Pulmonary artery endothelial cell (primary cell): ENCODE measurements around the gene LOXL3. TPM values are rescaled to one million over a fixed set of nuclear protein-coding genes. Genes with fewer than 3 reads are reported as not detected.
"Not testable (repeated sequence)": the region's sequence is repeated elsewhere in the genome, so short reads cannot be mapped to it uniquely, and the experiment has no call there.

ENCODE experiments used
- DNase-seq: peaks from one replicate; pipeline ENCODE4 v3.0.0-alpha.2; 2011; ENCODE audit warnings: low read depth, low spot score
- total RNA-seq: library from RNA; depleted of rRNA; stranded (reverse); fragments of >200 nt; gene quantifications from 2 replicates; pipeline ENCODE4 v1.2.3, GENCODE V29; 2014

The LOXL3 gene
- total RNA-seq, 1 donor from 2014 or later, result 1.2 TPM

DNA sequence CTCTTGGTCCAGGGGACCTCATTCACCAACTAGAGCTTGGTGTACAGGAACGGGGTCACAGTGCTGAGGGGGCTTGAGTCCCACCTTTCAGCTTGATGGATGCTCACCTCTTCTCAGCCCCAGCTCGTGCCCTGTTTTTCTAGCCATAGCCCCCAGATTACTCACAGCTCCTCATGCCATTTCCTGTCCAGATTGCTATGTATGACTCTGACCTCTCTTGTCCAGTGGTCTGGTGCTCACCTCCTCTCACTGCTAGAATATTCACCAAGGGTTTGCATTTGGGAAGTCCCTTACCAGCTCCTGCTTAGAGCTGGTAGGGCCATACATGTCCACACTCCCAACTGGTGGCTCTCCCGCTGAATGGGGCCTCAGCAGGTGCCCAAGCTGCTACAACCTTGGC, 60.2 kb downstream of the LOXL3 start:
- no peak for DNase-seq

DNA sequence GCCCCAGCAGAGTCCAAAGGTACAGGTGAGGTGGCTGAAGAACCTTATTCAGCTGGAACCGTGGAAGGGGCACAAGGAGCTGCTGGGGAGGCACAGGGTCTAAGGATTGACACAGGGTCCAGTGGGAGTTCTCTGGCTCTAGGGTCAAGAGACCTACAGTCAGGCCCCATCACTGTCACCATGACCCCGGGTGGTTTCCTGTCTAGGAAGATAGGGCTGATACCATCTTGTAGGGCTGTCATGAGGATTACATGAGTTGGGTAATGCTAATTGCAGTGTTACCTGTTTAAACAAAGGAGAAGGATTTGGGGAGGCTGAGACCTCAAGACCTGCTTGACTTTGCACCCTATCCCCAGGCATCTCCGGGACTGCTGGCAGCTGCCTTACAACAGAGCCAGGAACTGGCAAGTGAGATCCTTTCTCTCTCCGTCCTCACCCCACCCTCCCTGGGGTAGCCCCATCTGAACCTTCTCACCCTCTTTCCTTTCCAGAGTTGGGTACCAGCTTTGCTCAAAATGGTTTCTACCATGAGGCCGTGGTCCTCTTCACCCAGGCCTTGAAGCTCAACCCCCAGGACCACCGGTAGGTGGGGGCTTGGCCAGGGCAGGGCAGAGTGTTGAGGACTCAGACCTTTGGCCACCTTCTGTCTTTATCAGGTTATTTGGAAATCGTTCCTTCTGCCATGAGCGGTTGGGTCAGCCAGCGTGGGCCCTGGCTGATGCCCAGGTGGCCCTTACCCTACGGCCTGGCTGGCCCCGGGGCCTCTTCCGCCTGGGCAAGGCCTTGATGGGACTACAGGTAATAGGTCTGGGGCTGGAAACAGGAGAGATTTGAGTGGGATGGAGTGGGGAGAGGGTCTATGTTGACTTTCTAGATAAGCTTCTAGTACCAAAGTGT, 61.8 kb downstream of the LOXL3 start:
- no peak for DNase-seq

DNA sequence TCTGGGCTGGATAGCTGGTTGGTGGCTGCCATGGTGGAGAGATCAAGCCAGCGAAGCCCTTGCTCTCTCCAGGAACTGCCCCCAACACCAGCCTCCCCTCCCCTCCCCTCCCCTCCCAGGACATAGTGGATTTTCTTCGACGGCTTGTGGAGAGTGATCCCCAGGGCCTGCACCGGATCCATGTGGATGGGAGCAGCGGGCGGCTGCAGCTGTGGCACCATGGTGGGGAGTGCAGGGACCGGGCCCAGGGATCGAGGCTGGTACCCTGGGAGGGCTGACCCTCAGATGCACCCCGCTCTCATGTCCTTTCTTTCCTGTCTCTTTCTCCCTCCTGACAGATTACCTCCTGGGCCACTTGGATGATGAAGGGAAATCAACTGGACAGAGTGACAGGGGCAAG, 63.8 kb downstream of the LOXL3 start:
- no peak for DNase-seq

DNA sequence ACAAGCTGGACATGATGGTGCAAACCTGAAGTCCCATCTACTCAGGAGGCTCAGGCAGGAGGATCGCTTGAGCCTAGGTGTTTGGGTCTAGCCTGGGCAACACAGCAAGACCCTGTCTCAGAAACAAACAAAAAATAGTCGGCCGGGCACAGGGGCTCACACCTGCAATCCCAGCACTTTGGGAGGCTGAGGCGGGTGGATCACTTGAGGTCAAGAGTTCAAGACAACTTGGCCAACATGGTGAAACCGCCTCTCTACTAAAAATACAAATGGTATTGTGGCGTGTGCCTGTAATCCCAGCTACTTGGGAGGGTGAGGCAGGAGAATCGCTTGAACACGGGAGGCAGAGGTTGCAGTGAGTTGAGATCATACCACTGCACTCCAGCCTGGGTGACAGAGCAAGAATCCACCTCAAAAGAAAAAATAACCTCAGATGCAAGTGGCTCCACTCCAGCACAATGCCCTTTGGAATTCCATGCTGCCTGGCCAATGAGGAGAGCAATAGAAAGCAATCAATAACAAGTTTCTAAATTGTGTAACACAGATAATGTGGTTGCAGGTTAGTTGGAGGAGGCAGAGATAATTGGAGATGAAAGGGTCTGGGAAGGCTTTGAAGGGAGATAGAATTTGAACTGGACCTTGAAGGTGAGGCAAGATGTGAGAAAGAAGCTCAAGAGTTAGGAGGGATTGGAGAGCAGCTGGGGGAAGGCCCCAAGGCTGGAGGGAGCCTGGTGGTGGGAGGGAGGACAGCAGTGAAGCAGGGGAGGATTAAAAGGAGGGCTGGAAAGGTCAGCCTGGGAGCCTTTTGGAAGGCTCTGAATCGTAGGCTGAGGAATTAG, 64.9 kb downstream of the LOXL3 start:
- no peak for DNase-seq

DNA sequence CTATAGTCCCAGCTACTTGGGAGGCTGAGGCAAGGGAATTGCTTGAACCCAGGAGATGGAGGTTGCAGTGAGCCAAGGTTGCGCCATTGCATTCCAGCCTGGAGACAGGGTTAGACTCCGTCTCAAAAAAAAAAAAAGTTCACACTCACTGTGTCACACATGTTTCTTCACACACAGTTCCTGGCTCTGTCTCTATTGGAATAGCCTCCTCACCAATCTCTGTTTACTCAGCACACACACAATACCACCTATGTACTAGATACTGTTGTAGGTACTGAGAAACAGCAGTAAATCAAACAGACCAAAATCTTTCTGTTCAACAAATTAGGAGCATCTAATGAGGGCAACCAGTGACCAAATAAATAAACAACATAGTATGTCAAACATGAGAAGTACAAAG, 67.6 kb downstream of the LOXL3 start:
- no peak for DNase-seq

DNA sequence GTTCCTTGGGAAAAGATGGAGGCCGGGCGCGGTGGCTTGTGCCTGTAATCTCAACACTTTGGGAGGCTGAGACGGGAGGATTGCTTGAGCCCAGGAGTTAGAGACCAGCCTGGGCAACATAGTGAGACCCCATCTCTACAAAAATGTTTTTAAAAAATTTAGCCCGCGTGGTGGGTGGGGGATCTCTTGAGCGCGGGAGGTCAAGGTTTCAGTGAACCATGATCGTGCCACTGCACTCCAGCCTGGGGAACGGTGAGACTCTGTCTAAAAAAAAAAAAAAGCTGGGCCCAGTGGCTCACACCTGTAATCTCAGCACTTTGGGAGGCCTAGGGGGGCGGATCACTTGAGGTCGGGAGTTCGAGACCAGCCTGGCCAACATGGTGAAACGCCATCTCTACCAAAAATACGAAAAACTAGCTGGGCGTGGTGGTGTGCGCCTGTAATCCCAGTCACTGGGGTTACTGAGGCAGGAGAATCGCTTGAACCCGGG, 70.0 kb downstream of the LOXL3 start:
- DNase-seq, result not testable (repeated sequence)

DNA sequence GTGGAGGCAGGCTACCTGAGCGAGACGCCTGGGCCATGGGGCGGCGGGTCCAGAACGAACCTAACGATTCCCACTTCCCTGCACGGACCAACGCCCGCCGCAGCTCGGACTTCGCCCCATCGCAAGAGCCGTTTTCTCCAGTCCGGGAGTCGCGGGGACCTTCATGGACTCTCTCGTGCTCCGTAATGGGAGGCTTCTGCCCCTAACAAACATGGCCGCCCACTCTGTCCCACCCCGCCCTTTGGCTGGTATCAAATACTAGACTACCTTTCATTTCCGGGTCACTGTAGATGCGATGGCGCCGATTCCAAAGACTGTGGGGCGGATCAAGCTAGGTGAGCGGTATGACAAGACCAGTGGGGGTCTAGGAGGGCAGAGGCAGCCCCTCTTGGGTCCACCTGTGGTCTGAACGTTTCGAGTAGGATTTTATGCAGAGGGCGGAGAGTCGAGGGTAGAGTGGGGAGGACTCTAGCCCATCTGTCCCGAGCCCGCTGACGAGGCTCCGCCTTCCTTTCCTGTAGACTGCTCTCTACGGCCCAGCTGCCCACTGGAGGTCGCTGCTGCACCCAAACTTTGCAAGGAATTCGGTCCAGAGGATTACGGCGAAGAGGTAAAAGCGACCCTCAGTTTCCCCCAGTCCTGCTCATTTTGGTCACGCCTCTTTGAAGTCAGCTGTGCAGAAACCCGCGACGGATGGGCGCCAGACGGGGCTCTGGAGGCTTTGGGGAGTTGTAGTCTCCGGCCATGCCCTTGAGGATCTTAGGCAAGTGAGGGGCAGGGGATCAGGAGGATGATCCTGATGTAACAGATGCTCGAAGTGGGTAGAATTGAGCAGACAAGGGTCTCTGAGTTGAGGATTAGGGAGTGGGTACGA, 70.7 kb downstream of the LOXL3 start, which contains the start of the genes CCDC142 and TTC31:
Gene CCDC142 (minus strand): TSS at position 198 of the 874 bp plus-strand sequence. CDS start 161 bp downstream, at position 37.
Gene TTC31 (plus strand): TSS at position 281 of the 874 bp plus-strand sequence. CDS start 15 bp downstream, at position 296.
- peak; percentile 84 for DNase-seq

Other genes with a start within 250 kb of the LOXL3 start
- gene SLC4A5, start 210.5 kb downstream of the LOXL3 start, total RNA-seq, result 0.04 TPM in 1 of 2 replicates, not detected in the other
- gene DCTN1, start 173.6 kb downstream of the LOXL3 start, total RNA-seq, result 143 and 172 TPM in 2 replicates
- 0.13 and 0.28 TPM in 2 replicates for gene C2orf81, start 132.3 kb downstream of the LOXL3 start, total RNA-seq
- 40.7 and 59.7 TPM in 2 replicates for gene WDR54, start 132.2 kb downstream of the LOXL3 start, total RNA-seq
- gene RTKN, start 112.0 kb downstream of the LOXL3 start, total RNA-seq, result 6.1 and 8.8 TPM in 2 replicates
- 13.1 and 16.2 TPM in 2 replicates for gene INO80B, start 98.9 kb downstream of the LOXL3 start, total RNA-seq
- gene WBP1, start 95.5 kb downstream of the LOXL3 start, total RNA-seq, result 26.7 and 33.4 TPM in 2 replicates
- 75.1 and 82.4 TPM in 2 replicates for gene MOGS, start 88.6 kb downstream of the LOXL3 start, total RNA-seq
- gene MRPL53, start 81.3 kb downstream of the LOXL3 start, total RNA-seq, result 28.6 and 45.8 TPM in 2 replicates
- gene CCDC142, start 70.9 kb downstream of the LOXL3 start, total RNA-seq, result 14.4 and 21.1 TPM in 2 replicates
- 7.3 and 10.1 TPM in 2 replicates for gene TTC31, start 70.9 kb downstream of the LOXL3 start, total RNA-seq
- gene LBX2, start 54.3 kb downstream of the LOXL3 start, total RNA-seq, result 2.4 and 4.2 TPM in 2 replicates
- 15.0 and 18.2 TPM in 2 replicates for gene PCGF1, start 46.2 kb downstream of the LOXL3 start, total RNA-seq
- gene TLX2, start 39.5 kb downstream of the LOXL3 start, total RNA-seq, result not detected in 2 replicates
- not detected in 2 replicates for gene DQX1, start 27.7 kb downstream of the LOXL3 start, total RNA-seq
- gene AUP1, start 24.2 kb downstream of the LOXL3 start, total RNA-seq, result 95.4 and 124 TPM in 2 replicates
- 52.5 and 59.9 TPM in 2 replicates for gene HTRA2, start 24.0 kb downstream of the LOXL3 start, total RNA-seq
- gene DOK1, start 778 bp upstream of the LOXL3 start, total RNA-seq, result 15.7 and 20.9 TPM in 2 replicates
- gene M1AP, start 94.4 kb upstream of the LOXL3 start, total RNA-seq, result not detected in 2 replicates
- 5.5 and 6.4 TPM in 2 replicates for gene SEMA4F, start 100.3 kb upstream of the LOXL3 start, total RNA-seq